Hepatic stellate cell (primary cell): ENCODE data around the gene BRD3OS.

ENCODE experiments used
- DNase-seq: peaks from one replicate; pipeline ENCODE4 v3.0.0; 2011; ENCODE audit warnings: low spot score

The BRD3OS gene

GRCh38 chr9:134034215-134035040 lies 9.1 kb downstream of the BRD3OS start:
- DNase-seq: no peak

DNA sequence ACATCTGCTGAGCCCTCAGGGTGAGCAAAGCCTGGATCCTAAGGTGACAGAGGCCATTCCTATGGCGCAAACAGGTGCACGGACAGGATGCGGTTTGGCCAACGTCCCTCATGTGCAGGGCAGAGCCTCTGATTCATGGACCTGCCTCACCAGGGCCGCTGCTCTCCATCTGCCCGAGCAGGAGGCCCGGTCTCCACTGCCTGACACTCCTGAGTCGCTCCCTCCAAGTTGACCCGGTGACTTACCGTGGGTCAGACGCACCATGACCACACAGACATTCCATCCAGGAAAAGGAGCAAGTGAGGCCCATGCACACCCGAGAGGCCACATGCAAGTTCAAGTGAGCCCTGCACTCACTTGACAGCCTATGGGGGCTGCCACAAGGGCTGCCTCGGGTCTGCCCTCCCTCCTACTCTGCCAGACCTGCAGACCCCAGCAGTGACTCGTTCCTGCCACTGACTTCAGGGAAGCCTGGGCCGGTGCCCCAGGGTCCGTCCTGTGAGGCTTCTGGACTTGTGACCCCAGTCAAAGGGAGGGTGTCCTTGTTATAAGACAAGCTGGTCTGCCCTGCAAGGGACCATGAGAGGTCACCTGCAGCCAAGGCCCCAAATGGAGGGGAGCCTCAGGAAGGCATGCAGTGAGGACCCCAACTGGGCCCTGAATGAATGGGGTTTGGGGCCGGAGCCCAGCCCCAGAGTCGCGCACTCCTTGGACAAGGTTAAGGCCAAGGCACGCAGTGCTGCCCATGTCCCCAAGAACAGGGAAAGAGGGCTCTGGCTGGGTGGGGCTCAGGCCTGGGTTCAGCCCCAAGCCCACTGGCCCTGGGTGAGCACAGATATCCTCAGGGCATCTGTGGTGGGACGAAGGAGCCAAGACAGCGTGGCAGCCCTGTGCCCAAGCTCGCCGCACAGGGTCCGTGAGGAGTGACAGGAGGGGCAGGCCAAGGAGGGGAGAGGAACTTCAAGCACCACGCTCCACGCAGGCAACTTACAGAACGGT lies 10.1 kb downstream of the BRD3OS start:
- DNase-seq: no peak

- DNase-seq: no peak
Observed at GRCh38 chr9:134036130-134036529, 10.8 kb downstream of the BRD3OS start.

- no peak for DNase-seq
Observed at GRCh38 chr9:134037641-134038040, 12.4 kb downstream of the BRD3OS start.

- DNase-seq: no peak
Observed at GRCh38 chr9:134039386-134040175, 14.3 kb downstream of the BRD3OS start.

DNA sequence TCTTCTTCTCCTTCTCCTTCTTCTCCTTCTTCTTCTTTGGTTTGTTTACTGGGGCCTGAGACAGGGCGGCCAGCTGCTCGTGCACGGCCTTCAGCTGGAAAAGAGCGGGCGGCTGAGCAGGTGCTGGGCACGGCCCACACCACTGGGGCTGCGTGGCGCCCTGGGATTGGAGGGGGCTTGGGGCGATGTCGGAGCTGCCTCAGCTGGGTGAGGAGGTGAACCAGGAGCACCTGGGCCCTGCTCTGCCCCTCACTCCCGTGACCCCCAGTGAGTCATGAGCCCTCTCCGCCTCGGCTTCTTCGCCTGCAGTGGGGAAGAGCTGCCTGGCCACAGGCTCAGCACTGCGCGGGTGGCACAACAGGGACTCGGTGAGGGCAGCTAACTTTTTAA lies 14.9 kb downstream of the BRD3OS start:
- DNase-seq: no peak

- DNase-seq: no peak
Observed at GRCh38 chr9:134040781-134041648, 15.7 kb downstream of the BRD3OS start.

DNA sequence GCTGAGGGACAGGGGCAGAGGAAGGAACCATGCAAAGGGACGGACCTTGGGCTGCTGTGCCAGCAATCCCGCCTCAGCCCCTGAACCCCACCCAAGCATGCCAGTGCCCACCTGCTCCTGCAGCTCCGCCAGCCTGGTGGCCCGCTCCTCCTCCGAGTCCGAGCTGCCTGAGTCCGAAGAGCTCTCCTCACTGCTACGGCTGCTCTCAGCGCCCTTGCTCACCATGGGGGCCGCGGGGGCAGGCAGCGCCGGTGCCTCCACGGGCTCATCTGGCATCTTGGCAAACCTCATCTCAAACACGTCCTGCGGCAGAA lies 16.3 kb downstream of the BRD3OS start:
- no peak for DNase-seq

DNA sequence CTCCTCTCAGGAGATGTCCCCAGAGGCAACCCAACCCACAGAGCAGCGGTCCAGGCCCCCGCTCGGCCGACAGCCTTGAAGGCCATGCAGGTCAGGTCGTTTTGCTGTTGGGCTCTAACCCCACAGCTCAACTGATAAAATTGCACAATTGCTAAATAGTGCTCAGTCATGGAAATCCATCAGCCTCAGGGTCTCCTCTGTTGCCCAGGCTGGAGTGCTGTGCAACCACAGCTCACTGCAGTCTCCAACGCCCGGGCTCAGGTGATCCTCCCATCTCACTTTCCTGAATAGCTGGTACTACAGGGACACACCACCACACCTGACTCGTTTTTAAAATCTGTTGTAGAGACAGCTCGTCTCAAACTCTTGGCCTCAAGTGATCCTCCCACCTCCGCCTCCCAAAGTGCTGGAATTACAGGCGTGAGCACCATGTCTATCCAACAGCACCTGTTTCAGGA lies 18.3 kb downstream of the BRD3OS start:
- DNase-seq: no peak

- no peak for DNase-seq
Observed at GRCh38 chr9:134044944-134045343, 19.7 kb downstream of the BRD3OS start.

GRCh38 chr9:134045841-134046544 lies 20.7 kb downstream of the BRD3OS start:
- no peak for DNase-seq

GRCh38 chr9:134046894-134047681 lies 21.8 kb downstream of the BRD3OS start:
- no peak for DNase-seq

GRCh38 chr9:134047868-134048581 lies 22.7 kb downstream of the BRD3OS start:
- no peak for DNase-seq

- no peak for DNase-seq
Observed at GRCh38 chr9:134048582-134048968, 23.3 kb downstream of the BRD3OS start.

DNA sequence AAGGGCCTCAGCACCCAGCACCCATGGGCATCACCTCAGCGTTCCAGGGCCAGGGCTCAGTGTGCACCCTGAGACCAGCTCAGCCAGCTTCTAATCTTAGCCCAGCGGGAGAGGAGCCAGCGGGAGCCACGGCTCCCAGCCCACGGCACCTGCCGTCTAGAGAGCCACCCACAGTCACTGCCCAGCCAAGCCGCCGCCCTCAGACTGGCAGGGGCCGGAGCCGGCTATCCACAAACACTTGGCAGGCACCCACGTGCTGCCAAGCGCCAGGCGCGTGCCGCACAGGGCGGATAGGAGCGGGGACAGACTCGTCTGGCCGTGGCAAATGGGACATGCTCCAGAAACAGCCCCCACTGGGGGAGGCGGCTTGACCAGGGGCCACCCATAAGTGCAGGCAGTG lies 24.0 kb downstream of the BRD3OS start:
- DNase-seq: no peak

DNA sequence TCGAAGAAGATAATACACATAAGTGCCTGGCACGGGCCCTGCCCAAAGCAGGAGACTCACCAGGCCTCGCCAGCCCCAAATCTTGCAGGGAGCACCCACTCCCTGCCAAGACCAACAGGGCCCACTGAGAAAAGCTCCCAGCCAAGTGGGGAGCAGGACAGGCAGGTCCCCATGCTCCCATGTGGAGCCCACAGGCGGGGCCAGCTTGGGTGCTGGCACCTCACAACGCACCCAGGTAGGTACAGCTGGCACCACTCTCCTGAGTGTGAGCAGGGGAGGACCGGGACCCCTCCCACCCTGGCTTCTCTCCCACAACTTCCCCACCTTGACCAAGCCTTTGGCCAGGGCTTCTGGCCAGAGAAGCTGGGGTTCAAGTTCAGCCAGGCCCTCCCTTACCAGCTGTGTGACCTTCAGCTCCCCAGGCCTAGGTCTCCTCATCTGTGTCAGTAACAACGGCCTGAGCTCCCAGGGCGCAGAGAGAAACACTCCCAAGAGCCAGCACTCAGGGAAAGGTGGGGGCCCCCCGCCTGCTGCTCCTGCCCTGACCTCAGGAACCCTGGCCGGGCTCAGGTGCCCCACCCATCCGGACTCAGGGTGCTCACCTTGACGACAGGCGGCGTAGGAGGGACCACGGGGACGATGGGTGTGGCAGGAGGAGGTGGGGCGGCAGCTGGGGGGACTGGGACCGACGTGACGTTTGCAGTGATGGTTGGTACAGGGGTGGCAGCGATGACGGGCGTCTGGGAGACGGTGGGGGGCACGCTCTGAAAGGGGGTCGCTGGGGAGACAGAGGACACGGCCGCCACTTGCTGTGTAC lies 24.7 kb downstream of the BRD3OS start:
- no peak for DNase-seq

- DNase-seq: no peak
Observed at GRCh38 chr9:134050726-134051125, 25.4 kb downstream of the BRD3OS start.

- DNase-seq: no peak
Observed at GRCh38 chr9:134051319-134051718, 26.0 kb downstream of the BRD3OS start.
